ENCODE results near the gene PIP4K2B. TPM values are rescaled to one million over a fixed set of nuclear protein-coding genes. Genes with fewer than 3 reads are reported as not detected.

PIP4K2B gene
- total and polyA plus RNA-seq, 9 of the 15 experiments (the other 6 are each of a cell fraction or from before 2014, with no cell fraction given), result 3.7 to 29.9 (median 23.0) TPM

DNA sequence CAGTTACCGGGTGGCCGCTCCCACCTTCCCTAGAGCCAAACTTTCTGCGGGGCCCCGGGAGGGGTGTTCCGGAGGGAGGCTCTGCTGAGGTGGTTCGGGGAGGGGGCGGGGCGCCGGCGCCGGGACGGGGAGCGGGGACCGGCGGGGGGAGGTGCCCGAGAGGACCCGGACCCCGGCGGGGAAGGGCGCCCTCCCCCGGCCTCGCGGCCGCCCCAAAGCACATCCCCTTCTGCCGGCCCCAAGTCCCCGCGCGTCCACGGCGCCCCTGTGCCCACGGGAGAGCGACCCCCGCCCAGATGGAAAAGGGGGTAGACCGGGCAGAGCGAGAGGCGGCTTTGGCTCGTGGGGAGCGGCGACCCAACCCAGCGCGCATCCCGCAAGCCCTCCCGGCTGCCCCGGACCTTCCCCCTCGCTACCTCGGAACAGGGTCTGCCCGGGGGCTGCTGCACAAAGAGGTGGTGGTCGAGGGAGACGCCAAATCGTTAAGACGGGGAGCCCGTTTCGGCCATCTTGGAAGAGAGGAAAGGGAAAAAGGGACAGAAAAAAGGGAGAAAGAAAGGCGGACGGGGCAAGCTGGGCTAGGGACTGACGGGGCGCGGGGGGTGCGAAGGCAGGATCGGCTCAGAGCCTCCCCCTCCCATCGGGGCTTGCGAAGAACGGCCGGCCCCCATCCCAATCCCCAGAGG is 51.8 kb downstream of the PIP4K2B start (continued):
- TF ChIP-seq, protein P1, sequence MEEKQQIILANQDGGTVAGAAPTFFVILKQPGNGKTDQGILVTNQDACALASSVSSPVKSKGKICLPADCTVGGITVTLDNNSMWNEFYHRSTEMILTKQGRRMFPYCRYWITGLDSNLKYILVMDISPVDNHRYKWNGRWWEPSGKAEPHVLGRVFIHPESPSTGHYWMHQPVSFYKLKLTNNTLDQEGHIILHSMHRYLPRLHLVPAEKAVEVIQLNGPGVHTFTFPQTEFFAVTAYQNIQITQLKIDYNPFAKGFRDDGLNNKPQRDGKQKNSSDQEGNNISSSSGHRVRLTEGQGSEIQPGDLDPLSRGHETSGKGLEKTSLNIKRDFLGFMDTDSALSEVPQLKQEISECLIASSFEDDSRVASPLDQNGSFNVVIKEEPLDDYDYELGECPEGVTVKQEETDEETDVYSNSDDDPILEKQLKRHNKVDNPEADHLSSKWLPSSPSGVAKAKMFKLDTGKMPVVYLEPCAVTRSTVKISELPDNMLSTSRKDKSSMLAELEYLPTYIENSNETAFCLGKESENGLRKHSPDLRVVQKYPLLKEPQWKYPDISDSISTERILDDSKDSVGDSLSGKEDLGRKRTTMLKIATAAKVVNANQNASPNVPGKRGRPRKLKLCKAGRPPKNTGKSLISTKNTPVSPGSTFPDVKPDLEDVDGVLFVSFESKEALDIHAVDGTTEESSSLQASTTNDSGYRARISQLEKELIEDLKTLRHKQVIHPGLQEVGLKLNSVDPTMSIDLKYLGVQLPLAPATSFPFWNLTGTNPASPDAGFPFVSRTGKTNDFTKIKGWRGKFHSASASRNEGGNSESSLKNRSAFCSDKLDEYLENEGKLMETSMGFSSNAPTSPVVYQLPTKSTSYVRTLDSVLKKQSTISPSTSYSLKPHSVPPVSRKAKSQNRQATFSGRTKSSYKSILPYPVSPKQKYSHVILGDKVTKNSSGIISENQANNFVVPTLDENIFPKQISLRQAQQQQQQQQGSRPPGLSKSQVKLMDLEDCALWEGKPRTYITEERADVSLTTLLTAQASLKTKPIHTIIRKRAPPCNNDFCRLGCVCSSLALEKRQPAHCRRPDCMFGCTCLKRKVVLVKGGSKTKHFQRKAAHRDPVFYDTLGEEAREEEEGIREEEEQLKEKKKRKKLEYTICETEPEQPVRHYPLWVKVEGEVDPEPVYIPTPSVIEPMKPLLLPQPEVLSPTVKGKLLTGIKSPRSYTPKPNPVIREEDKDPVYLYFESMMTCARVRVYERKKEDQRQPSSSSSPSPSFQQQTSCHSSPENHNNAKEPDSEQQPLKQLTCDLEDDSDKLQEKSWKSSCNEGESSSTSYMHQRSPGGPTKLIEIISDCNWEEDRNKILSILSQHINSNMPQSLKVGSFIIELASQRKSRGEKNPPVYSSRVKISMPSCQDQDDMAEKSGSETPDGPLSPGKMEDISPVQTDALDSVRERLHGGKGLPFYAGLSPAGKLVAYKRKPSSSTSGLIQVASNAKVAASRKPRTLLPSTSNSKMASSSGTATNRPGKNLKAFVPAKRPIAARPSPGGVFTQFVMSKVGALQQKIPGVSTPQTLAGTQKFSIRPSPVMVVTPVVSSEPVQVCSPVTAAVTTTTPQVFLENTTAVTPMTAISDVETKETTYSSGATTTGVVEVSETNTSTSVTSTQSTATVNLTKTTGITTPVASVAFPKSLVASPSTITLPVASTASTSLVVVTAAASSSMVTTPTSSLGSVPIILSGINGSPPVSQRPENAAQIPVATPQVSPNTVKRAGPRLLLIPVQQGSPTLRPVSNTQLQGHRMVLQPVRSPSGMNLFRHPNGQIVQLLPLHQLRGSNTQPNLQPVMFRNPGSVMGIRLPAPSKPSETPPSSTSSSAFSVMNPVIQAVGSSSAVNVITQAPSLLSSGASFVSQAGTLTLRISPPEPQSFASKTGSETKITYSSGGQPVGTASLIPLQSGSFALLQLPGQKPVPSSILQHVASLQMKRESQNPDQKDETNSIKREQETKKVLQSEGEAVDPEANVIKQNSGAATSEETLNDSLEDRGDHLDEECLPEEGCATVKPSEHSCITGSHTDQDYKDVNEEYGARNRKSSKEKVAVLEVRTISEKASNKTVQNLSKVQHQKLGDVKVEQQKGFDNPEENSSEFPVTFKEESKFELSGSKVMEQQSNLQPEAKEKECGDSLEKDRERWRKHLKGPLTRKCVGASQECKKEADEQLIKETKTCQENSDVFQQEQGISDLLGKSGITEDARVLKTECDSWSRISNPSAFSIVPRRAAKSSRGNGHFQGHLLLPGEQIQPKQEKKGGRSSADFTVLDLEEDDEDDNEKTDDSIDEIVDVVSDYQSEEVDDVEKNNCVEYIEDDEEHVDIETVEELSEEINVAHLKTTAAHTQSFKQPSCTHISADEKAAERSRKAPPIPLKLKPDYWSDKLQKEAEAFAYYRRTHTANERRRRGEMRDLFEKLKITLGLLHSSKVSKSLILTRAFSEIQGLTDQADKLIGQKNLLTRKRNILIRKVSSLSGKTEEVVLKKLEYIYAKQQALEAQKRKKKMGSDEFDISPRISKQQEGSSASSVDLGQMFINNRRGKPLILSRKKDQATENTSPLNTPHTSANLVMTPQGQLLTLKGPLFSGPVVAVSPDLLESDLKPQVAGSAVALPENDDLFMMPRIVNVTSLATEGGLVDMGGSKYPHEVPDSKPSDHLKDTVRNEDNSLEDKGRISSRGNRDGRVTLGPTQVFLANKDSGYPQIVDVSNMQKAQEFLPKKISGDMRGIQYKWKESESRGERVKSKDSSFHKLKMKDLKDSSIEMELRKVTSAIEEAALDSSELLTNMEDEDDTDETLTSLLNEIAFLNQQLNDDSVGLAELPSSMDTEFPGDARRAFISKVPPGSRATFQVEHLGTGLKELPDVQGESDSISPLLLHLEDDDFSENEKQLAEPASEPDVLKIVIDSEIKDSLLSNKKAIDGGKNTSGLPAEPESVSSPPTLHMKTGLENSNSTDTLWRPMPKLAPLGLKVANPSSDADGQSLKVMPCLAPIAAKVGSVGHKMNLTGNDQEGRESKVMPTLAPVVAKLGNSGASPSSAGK (IDR thresholded peaks at IDR 0.05), result no peak
- TF ChIP-seq ZFX (CRISPR knock-in tag; IDR thresholded peaks at IDR 0.05), result 0 out of 2 replicates have a peak, but pooled peaks have one; percentile 18
- TF ChIP-seq GTF2A2 (tag; IDR thresholded peaks at IDR 0.05), result no peak
- TF ChIP-seq ZNF282 (CRISPR knock-in tag; IDR thresholded peaks at IDR 0.05), result no peak
- no peak for TF ChIP-seq TEAD2 (tag; IDR thresholded peaks at IDR 0.05)
- TF ChIP-seq EHMT2 (IDR thresholded peaks at IDR 0.05), result no peak
- no peak for TF ChIP-seq SMAD3 (CRISPR knock-in tag; conservative IDR thresholded peaks at IDR 0.05)
- TF ChIP-seq MYC (IDR thresholded peaks at IDR 0.05; ENCODE audit: low read depth, low read length), result peak; percentile 36; the same call in 1 of the 2 replicates
- no peak for TF ChIP-seq MYC (CRISPR knock-in tag; IDR thresholded peaks at IDR 0.05; ENCODE audit: borderline replicate concordance, low read depth)
- TF ChIP-seq ZZZ3 (IDR thresholded peaks at IDR 0.05), result no peak
- TF ChIP-seq TCF7 (IDR thresholded peaks at IDR 0.05; ENCODE audit: borderline replicate concordance), result no peak
- no peak for TF ChIP-seq ZNF124 (CRISPR knock-in tag; IDR thresholded peaks at IDR 0.05)
- TF ChIP-seq, protein P2, sequence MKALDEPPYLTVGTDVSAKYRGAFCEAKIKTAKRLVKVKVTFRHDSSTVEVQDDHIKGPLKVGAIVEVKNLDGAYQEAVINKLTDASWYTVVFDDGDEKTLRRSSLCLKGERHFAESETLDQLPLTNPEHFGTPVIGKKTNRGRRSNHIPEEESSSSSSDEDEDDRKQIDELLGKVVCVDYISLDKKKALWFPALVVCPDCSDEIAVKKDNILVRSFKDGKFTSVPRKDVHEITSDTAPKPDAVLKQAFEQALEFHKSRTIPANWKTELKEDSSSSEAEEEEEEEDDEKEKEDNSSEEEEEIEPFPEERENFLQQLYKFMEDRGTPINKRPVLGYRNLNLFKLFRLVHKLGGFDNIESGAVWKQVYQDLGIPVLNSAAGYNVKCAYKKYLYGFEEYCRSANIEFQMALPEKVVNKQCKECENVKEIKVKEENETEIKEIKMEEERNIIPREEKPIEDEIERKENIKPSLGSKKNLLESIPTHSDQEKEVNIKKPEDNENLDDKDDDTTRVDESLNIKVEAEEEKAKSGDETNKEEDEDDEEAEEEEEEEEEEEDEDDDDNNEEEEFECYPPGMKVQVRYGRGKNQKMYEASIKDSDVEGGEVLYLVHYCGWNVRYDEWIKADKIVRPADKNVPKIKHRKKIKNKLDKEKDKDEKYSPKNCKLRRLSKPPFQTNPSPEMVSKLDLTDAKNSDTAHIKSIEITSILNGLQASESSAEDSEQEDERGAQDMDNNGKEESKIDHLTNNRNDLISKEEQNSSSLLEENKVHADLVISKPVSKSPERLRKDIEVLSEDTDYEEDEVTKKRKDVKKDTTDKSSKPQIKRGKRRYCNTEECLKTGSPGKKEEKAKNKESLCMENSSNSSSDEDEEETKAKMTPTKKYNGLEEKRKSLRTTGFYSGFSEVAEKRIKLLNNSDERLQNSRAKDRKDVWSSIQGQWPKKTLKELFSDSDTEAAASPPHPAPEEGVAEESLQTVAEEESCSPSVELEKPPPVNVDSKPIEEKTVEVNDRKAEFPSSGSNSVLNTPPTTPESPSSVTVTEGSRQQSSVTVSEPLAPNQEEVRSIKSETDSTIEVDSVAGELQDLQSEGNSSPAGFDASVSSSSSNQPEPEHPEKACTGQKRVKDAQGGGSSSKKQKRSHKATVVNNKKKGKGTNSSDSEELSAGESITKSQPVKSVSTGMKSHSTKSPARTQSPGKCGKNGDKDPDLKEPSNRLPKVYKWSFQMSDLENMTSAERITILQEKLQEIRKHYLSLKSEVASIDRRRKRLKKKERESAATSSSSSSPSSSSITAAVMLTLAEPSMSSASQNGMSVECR (CRISPR knock-in tag; IDR thresholded peaks at IDR 0.05), result peak; percentile 38; the same call in 1 of the 2 replicates
